Neuronal stem cell (in vitro differentiated cells): ENCODE results near the gene C1QTNF6.

Experiments
- DNase-seq: peaks from one replicate; pipeline ENCODE4 v3.0.0-alpha.2; 2013; ENCODE audit warnings: low spot score
- H2AFZ ChIP-seq: one replicate; pipeline ENCODE4 v1.6.1; 2013; ENCODE audit warnings: mild to moderate bottlenecking, low read length, inconsistent platforms
- H2AK5ac ChIP-seq: 2 replicates; pipeline ENCODE4 v1.6.1; 2013; ENCODE audit warnings: low read depth, mild to moderate bottlenecking, inconsistent platforms, low read length, moderate library complexity, mixed read lengths
- H2BK120ac ChIP-seq: 2 replicates; pipeline ENCODE4 v1.6.1; 2013; ENCODE audit warnings: low read depth, mild to moderate bottlenecking, inconsistent platforms, low read length, moderate library complexity, mixed read lengths
- H2BK12ac ChIP-seq: one replicate; pipeline ENCODE4 v1.6.1; 2013; ENCODE audit warnings: low read length, inconsistent platforms
- H2BK15ac ChIP-seq: 2 replicates; pipeline ENCODE4 v1.6.1; 2013; ENCODE audit warnings: mild to moderate bottlenecking, low read length, inconsistent platforms, mixed read lengths
- H2BK5ac ChIP-seq: one replicate; pipeline ENCODE4 v1.6.1; 2013; ENCODE audit warnings: inconsistent platforms, mild to moderate bottlenecking, low read length, moderate library complexity
- H3K14ac ChIP-seq: one replicate; pipeline ENCODE4 v1.6.1; 2013; ENCODE audit warnings: low read length, inconsistent platforms
- H3K18ac ChIP-seq: 2 replicates; pipeline ENCODE4 v1.6.1; 2013; ENCODE audit warnings: low read length, inconsistent platforms
- H3K23ac ChIP-seq: 2 replicates; pipeline ENCODE4 v1.6.1; 2013; ENCODE audit warnings: low read depth, mild to moderate bottlenecking, mixed read lengths, low read length, inconsistent platforms; ENCODE audit not compliant: poor library complexity
- H3K27ac ChIP-seq: replicated peaks from 3 replicates; pipeline ENCODE4 v1.5.1; 2013; ENCODE audit warnings: low read length, inconsistent platforms
- H3K27me3 ChIP-seq, 3 experiments: 2 replicates each; pipeline ENCODE4 v1.6.1; 2013; ENCODE audit warnings: low read length in 3 of 3, mild to moderate bottlenecking in 2 of 3, inconsistent platforms in 1 of 3, low read depth in 1 of 3, mixed read lengths in 1 of 3, moderate library complexity in 1 of 3; ENCODE audit not compliant: control insufficient read depth in 3 of 3, insufficient read depth in 3 of 3
- H3K36me3 ChIP-seq, 2 donors: replicated peaks in 1 of 2; 2 replicates each; pipeline ENCODE4 v1.6.1; 2013; ENCODE audit warnings: low read length in 2 of 2; ENCODE audit not compliant: control insufficient read depth in 2 of 2, insufficient read depth in 2 of 2
- H3K4ac ChIP-seq: 2 replicates; pipeline ENCODE4 v1.6.1; 2013; ENCODE audit warnings: inconsistent platforms, mild to moderate bottlenecking, low read length, moderate library complexity
- H3K4me1 ChIP-seq, 2 donors: 1 replicate in 1 of 2; 2 replicates in 1 of 2; pipeline ENCODE4 v1.6.1; 2013; ENCODE audit warnings: low read length in 2 of 2, low read depth in 1 of 2; ENCODE audit not compliant: control insufficient read depth in 2 of 2, insufficient read depth in 1 of 2
- H3K4me2 ChIP-seq: one replicate; pipeline ENCODE4 v1.6.1; 2013; ENCODE audit warnings: mild to moderate bottlenecking, low read length, inconsistent platforms; ENCODE audit not compliant: insufficient read depth, poor library complexity, severe bottlenecking
- H3K4me3 ChIP-seq, 2 donors: 2 replicates each; pipeline ENCODE4 v1.5.1; 2013; ENCODE audit warnings: low read length in 2 of 2, mild to moderate bottlenecking in 2 of 2, inconsistent platforms in 1 of 2, moderate library complexity in 1 of 2
- H3K79me1 ChIP-seq: one replicate; pipeline ENCODE4 v1.6.1; 2013; ENCODE audit warnings: low read depth, mild to moderate bottlenecking, inconsistent platforms, low read length, moderate library complexity
- H3K9ac ChIP-seq: one replicate; pipeline ENCODE4 v1.6.1; 2013; ENCODE audit warnings: mild to moderate bottlenecking, low read depth, low read length, inconsistent platforms; ENCODE audit not compliant: poor library complexity
- H3K9me3 ChIP-seq, 2 donors: replicated peaks in 1 of 2; 2 replicates each; pipeline versions ENCODE3 to v1.6.1; 2013; ENCODE audit warnings: low read length in 2 of 2, mild to moderate bottlenecking in 2 of 2, inconsistent platforms in 1 of 2, low read depth in 1 of 2, mixed read lengths in 1 of 2, moderate library complexity in 1 of 2; ENCODE audit not compliant: control insufficient read depth in 2 of 2, insufficient read depth in 1 of 2
- H4K8ac ChIP-seq: one replicate; pipeline ENCODE4 v1.6.1; 2013; ENCODE audit warnings: low read depth, mild to moderate bottlenecking, inconsistent platforms, low read length, moderate library complexity
- H4K91ac ChIP-seq: one replicate; pipeline ENCODE4 v1.6.1; 2013; ENCODE audit warnings: low read length, low read depth, mild to moderate bottlenecking, inconsistent platforms; ENCODE audit not compliant: poor library complexity
- WGBS, 2 donors: extraction: QIAGEN DNeasy Blood & Tissue Kit; methylation state at CpG; one replicate each; pipeline ENCODE4 v1.1.7; 2013; ENCODE audit warnings: missing lambda C conversion rate in 2 of 2, mixed read lengths in 1 of 2; ENCODE audit not compliant: insufficient read length in 2 of 2, insufficient replicate concordance in 1 of 2; ENCODE audit errors: extremely low coverage in 2 of 2; 5-methylcytosine and 5-hydroxymethylcytosine counted together

The C1QTNF6 gene

DNA sequence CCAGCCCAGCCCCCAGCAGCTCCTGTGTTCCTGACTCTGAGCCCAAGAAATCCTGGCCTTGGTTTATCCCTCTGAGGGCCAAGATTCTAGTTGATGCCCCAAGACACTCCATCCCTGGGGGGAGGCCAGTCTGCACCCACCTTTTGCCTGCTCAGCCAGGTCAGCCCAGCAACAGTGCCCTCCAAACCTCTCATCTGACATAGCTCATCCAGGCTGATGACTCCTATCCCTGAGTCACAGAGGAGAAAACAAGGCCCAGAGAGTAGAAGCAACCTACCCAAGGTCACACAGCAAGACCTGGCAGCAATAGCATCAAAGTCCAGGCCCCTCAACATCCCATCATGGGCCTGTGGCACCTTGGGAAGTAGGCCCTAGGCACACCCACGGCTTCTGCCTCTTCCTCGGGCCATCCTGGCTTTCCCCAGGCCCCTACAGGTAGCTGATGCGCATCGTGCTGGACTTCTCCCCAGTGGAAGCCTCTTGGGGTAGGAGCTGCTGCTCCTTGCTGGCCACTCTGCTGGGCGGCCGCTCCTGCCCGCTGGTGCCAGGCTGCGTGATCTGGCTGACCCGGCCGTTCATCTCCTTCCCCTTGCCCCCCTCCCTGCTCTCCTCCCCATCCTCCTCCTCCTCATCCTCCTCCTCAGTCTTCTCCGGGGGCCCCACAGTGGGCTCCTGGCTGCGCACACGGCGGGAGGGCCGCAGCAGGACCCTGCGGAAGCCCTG is 18.2 kb upstream of the C1QTNF6 start:
- no peak overlapping the region for H3K14ac ChIP-seq
- peak overlapping the region; percentile 87 for H2BK15ac ChIP-seq
- H3K23ac ChIP-seq, result peak overlapping the region; percentile 37
- H4K91ac ChIP-seq, result no peak overlapping the region
- WGBS, 2 donors, result no CpG with 5 or more reads among the region's 16 CpGs
- no peaks in the 10 kb centered on the region for H3K9me3 ChIP-seq
- peak overlapping the region; percentile 8 for H2BK12ac ChIP-seq
- H3K36me3 ChIP-seq, result no peaks in the 10 kb centered on the region
- peak overlapping the region; percentile 66 for H2AK5ac ChIP-seq
- no peak overlapping the region for H3K4me3 ChIP-seq
- peaks cover 0 to 41% (median 0%) of the 10 kb centered on the region in 3 experiments for H3K27me3 ChIP-seq
- DNase-seq, result no peak
- no peak overlapping the region for H2AFZ ChIP-seq
- H4K8ac ChIP-seq, result no peak overlapping the region
- H3K4me1 ChIP-seq, result peaks cover 0 to 1% of the 10 kb centered on the region in 2 donors
- H2BK5ac ChIP-seq, result no peak overlapping the region
- no peak overlapping the region for H3K27ac ChIP-seq
- no peak overlapping the region for H3K4me2 ChIP-seq
- no peaks in the 10 kb centered on the region for H3K79me1 ChIP-seq
- H3K18ac ChIP-seq, result no peak overlapping the region
- H3K9ac ChIP-seq, result no peak overlapping the region
- H3K4ac ChIP-seq, result no peak overlapping the region
- no peak overlapping the region for H2BK120ac ChIP-seq

DNA sequence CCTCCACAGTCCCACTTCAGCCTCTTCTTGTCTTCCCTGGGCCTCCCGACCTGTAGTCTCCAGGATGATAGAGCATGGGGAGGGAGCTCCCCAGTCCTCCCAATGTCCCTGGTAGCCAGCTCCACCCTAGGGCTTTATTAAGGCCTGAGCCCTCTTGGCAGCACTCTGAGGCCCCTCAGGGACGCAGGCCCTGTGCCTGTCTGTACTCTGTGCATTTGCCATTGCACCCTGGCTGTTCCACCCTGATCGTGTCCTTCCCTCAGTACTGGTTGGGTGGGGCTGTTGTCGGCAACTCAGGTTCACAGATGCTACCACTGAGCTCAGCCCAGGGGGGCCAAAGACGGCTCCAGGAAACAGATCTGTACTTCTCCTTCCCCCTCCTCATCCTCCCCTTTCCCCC is 17.0 kb upstream of the C1QTNF6 start:
- Histone ChIP-seq H2BK12ac (no peak overlapping the region), H3K9ac (no peak overlapping the region), H3K4me2 (no peak overlapping the region), H2BK5ac (no peak overlapping the region), H3K27ac (no peak overlapping the region), H3K14ac (no peak overlapping the region), H3K23ac (peak overlapping the region; percentile 22), H2AFZ (no peak overlapping the region), H3K4me3 (no peak overlapping the region), H4K8ac (no peak overlapping the region), H2AK5ac (peak overlapping the region; percentile 24), H3K9me3 (no peaks in the 10 kb centered on the region), H3K4ac (no peak overlapping the region), H3K27me3 (peaks cover 0 to 30% (median 0%) of the 10 kb centered on the region in 3 experiments), H4K91ac (no peak overlapping the region), H3K4me1 (peaks cover 0 to 1% of the 10 kb centered on the region in 2 donors), H3K18ac (no peak overlapping the region), H3K79me1 (no peaks in the 10 kb centered on the region), H2BK15ac (no peak overlapping the region), H2BK120ac (no peak overlapping the region), H3K36me3 (no peaks in the 10 kb centered on the region)
- no peak for DNase-seq
- no CpG with 5 or more reads among the region's 5 CpGs for WGBS, 2 donors

DNA sequence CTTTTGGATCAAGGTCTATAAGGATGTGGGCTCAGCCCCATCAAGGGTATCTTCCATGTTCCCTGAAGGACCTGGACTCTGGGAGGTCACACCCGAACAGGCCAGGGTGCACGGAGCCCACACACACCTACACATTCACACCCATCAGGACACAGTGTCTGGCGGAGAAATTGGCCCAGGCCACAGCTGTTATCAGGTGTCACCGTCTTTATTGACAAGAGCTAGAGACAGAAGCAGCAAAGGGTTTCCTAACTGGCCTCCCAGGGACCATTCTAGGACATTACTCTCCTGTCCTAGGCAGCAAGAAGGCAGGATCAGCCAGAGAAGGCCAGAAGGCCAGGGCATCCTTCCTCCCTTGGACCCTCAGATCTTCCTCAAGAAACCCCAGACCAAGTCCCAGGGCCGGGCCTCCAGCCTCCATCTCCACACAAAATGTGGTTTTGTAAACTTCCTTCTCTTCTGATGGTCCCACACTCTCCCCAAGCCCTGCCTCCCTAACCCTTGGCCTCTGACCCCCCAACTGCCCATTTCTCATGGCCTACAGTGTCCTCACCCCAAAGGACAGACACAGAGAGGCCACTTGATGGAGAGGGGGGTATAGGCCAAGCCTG is 16.1 kb upstream of the C1QTNF6 start:
- Histone ChIP-seq H3K27me3 (peaks cover 0 to 24% (median 0%) of the 10 kb centered on the region in 3 experiments), H3K27ac (no peak overlapping the region), H3K18ac (no peak overlapping the region), H4K8ac (no peak overlapping the region), H3K4me3 (no peak overlapping the region), H3K9ac (no peak overlapping the region), H3K4ac (no peak overlapping the region), H3K36me3 (no peaks in the 10 kb centered on the region), H3K4me2 (no peak overlapping the region), H2BK15ac (no peak overlapping the region), H2AK5ac (peak overlapping the region; percentile 53), H3K23ac (no peak overlapping the region), H3K4me1 (peaks cover 0 to 4% of the 10 kb centered on the region in 2 donors), H3K9me3 (no peaks in the 10 kb centered on the region), H2AFZ (no peak overlapping the region), H2BK12ac (no peak overlapping the region), H3K79me1 (no peaks in the 10 kb centered on the region), H3K14ac (no peak overlapping the region), H2BK120ac (no peak overlapping the region), H4K91ac (no peak overlapping the region), H2BK5ac (no peak overlapping the region)
- DNase-seq, result no peak
- WGBS, 2 donors, result no CpG with 5 or more reads among the region's 5 CpGs

DNA sequence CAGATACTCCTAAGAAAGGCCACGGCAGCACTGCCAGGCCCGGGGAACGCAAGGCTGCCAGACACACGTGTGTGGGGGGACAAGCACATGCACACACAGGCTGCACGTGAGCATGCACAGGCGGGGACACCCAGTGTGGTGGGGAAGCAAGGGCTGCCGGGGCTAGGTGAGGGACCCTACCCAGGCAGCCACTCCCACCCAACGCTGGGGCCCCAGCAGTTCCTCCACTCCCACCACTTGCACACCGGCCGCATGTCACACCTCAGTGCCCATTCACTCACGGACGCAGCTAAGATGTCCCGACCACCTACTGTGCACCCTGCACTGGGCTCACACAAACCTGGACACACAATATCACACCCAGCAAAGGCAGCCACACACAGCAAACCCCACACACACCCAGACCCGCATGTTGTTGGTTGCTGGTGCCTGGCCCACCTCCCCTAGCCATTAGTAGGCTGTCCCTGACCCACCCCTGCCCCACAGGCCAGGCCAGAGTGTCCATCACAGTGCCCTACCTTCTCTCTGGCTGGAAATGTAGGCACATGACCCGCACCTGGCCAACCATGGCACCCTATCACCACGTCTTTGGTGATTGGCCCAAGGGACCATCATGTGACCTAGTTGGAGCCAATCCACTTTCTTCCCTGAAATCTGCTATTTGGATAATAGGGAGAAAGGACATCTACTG is 15.5 kb upstream of the C1QTNF6 start:
- Histone ChIP-seq H3K23ac (peak overlapping the region; percentile 83), H2BK15ac (no peak overlapping the region), H2BK5ac (peak overlapping the region; percentile 75), H3K27ac (no peak overlapping the region), H3K36me3 (no peaks in the 10 kb centered on the region), H3K4me3 (peak overlapping the region in 1 of 2 donors; percentile 46), H3K4ac (no peak overlapping the region), H3K27me3 (peaks cover 0 to 18% (median 0%) of the 10 kb centered on the region in 3 experiments), H2AK5ac (peak overlapping the region; percentile 53), H4K8ac (peak overlapping the region; percentile 98), H4K91ac (no peak overlapping the region), H2AFZ (no peak overlapping the region), H2BK120ac (no peak overlapping the region), H3K9me3 (no peaks in the 10 kb centered on the region), H3K14ac (peak overlapping the region; percentile 10), H3K4me1 (peaks cover 0 to 4% of the 10 kb centered on the region in 2 donors), H3K9ac (peak overlapping the region; percentile 73), H3K4me2 (no peak overlapping the region), H2BK12ac (peak overlapping the region; percentile 35), H3K18ac (peak overlapping the region; percentile 68), H3K79me1 (no peaks in the 10 kb centered on the region)
- no CpG with 5 or more reads among the region's 16 CpGs for WGBS, 2 donors
- DNase-seq, result no peak
